ENCODE data around the gene MPZL1.

Gene MPZL1

GRCh38 chr1:167776151-167776550 is 54.4 kb downstream of the MPZL1 start:
- peaks cover 6% of the 10 kb centered on the region; the same call in 1 of the 2 replicates for H3K36me3 ChIP-seq (ENCODE audit: control insufficient read depth, insufficient read depth, low read length)
- no peak for DNase-seq (ENCODE audit: low read depth, low spot score)
- H3K4me1 ChIP-seq (ENCODE audit: control insufficient read depth, insufficient read depth, low read length): no peaks in the 10 kb centered on the region; the same call in 1 of the 2 replicates
- WGBS (ENCODE audit: insufficient coverage, insufficient read length): no CpG with 5 or more reads among the region's 1 CpG
- no peaks in the 10 kb centered on the region; the same call in 1 of the 2 replicates for H3K9me3 ChIP-seq (ENCODE audit: control insufficient read depth, insufficient read depth, low read length)
- H3K27ac ChIP-seq (ENCODE audit: low read length): no peak overlapping the region
- H3K4me3 ChIP-seq (ENCODE audit: low read length): no peak overlapping the region
- H3K27me3 ChIP-seq (ENCODE audit: control insufficient read depth, insufficient read depth, low read length): no peaks in the 10 kb centered on the region

- no CpG with 5 or more reads among the region's 1 CpG for WGBS (ENCODE audit: insufficient coverage, insufficient read length)
- Histone ChIP-seq H3K9me3 (ENCODE audit: control insufficient read depth, insufficient read depth, low read length) (no peaks in the 10 kb centered on the region; the same call in 1 of the 2 replicates), H3K4me1 (ENCODE audit: control insufficient read depth, insufficient read depth, low read length) (no peaks in the 10 kb centered on the region; the same call in 1 of the 2 replicates), H3K27me3 (ENCODE audit: control insufficient read depth, insufficient read depth, low read length) (no peaks in the 10 kb centered on the region), H3K27ac (ENCODE audit: low read length) (no peak overlapping the region), H3K36me3 (ENCODE audit: control insufficient read depth, insufficient read depth, low read length) (peaks cover 6% of the 10 kb centered on the region; the same call in 1 of the 2 replicates), H3K4me3 (ENCODE audit: low read length) (no peak overlapping the region)
- DNase-seq (ENCODE audit: low read depth, low spot score): no peak
These were observed 55.0 kb downstream of the MPZL1 start for GRCh38 chr1:167776616-167777268.

- Histone ChIP-seq H3K4me3 (ENCODE audit: low read length) (no peak overlapping the region), H3K9me3 (ENCODE audit: control insufficient read depth, insufficient read depth, low read length) (no peaks in the 10 kb centered on the region; the same call in 1 of the 2 replicates), H3K27ac (ENCODE audit: low read length) (no peak overlapping the region), H3K4me1 (ENCODE audit: control insufficient read depth, insufficient read depth, low read length) (no peaks in the 10 kb centered on the region; the same call in 1 of the 2 replicates), H3K36me3 (ENCODE audit: control insufficient read depth, insufficient read depth, low read length) (peaks cover 6% of the 10 kb centered on the region; the same call in 1 of the 2 replicates), H3K27me3 (ENCODE audit: control insufficient read depth, insufficient read depth, low read length) (no peaks in the 10 kb centered on the region)
- no peak for DNase-seq (ENCODE audit: low read depth, low spot score)
- WGBS (ENCODE audit: insufficient coverage, insufficient read length): no CpG with 5 or more reads among the region's 5 CpGs
These were observed 55.5 kb downstream of the MPZL1 start for GRCh38 chr1:167777269-167777650.

GRCh38 chr1:167781558-167781957 is 59.8 kb downstream of the MPZL1 start:
- Histone ChIP-seq H3K4me1 (ENCODE audit: control insufficient read depth, insufficient read depth, low read length) (no peaks in the 10 kb centered on the region), H3K27ac (ENCODE audit: low read length) (no peak overlapping the region), H3K9me3 (ENCODE audit: control insufficient read depth, insufficient read depth, low read length) (no peaks in the 10 kb centered on the region), H3K27me3 (ENCODE audit: control insufficient read depth, insufficient read depth, low read length) (no peaks in the 10 kb centered on the region), H3K36me3 (ENCODE audit: control insufficient read depth, insufficient read depth, low read length) (peaks cover 2% of the 10 kb centered on the region; the same call in 1 of the 2 replicates), H3K4me3 (ENCODE audit: low read length) (no peak overlapping the region)
- DNase-seq (ENCODE audit: low read depth, low spot score): no peak
- WGBS (ENCODE audit: insufficient coverage, insufficient read length): no CpG with 5 or more reads among the region's 2 CpGs

GRCh38 chr1:167782946-167783345 is 61.2 kb downstream of the MPZL1 start:
- no CpG with 5 or more reads among the region's 1 CpG for WGBS (ENCODE audit: insufficient coverage, insufficient read length)
- Histone ChIP-seq H3K4me1 (ENCODE audit: control insufficient read depth, insufficient read depth, low read length) (no peaks in the 10 kb centered on the region), H3K4me3 (ENCODE audit: low read length) (no peak overlapping the region), H3K36me3 (ENCODE audit: control insufficient read depth, insufficient read depth, low read length) (0 out of 2 replicates have a peak, but pooled peaks cover 2% of the 10 kb centered on the region), H3K27ac (ENCODE audit: low read length) (no peak overlapping the region), H3K9me3 (ENCODE audit: control insufficient read depth, insufficient read depth, low read length) (no peaks in the 10 kb centered on the region), H3K27me3 (ENCODE audit: control insufficient read depth, insufficient read depth, low read length) (no peaks in the 10 kb centered on the region)
- DNase-seq (ENCODE audit: low read depth, low spot score): no peak

- Histone ChIP-seq H3K4me3 (ENCODE audit: low read length) (no peak overlapping the region), H3K27me3 (ENCODE audit: control insufficient read depth, insufficient read depth, low read length) (no peaks in the 10 kb centered on the region), H3K27ac (ENCODE audit: low read length) (no peak overlapping the region), H3K9me3 (ENCODE audit: control insufficient read depth, insufficient read depth, low read length) (no peaks in the 10 kb centered on the region), H3K4me1 (ENCODE audit: control insufficient read depth, insufficient read depth, low read length) (no peaks in the 10 kb centered on the region), H3K36me3 (ENCODE audit: control insufficient read depth, insufficient read depth, low read length) (0 out of 2 replicates have a peak, but pooled peaks cover 2% of the 10 kb centered on the region)
- no peak for DNase-seq (ENCODE audit: low read depth, low spot score)
- 100% methylated on average over 2 of the region's 3 CpGs for WGBS (ENCODE audit: insufficient coverage, insufficient read length)
These were observed 63.2 kb downstream of the MPZL1 start for GRCh38 chr1:167784876-167785550.

GRCh38 chr1:167786502-167786901 is 64.7 kb downstream of the MPZL1 start:
- H3K36me3 ChIP-seq (ENCODE audit: control insufficient read depth, insufficient read depth, low read length): 0 out of 2 replicates have a peak, but pooled peaks cover 2% of the 10 kb centered on the region
- no CpG with 5 or more reads among the region's 5 CpGs for WGBS (ENCODE audit: insufficient coverage, insufficient read length)

GRCh38 chr1:167789501-167789900 is 67.7 kb downstream of the MPZL1 start:
- no CpG with 5 or more reads among the region's 3 CpGs for WGBS (ENCODE audit: insufficient coverage, insufficient read length)
- 0 out of 2 replicates have a peak, but pooled peaks cover 2% of the 10 kb centered on the region for H3K36me3 ChIP-seq (ENCODE audit: control insufficient read depth, insufficient read depth, low read length)
- no peak for DNase-seq (ENCODE audit: low read depth, low spot score)

More at GRCh38 chr1:167786502-167786901, 64.7 kb downstream of the MPZL1 start:
- Histone ChIP-seq H3K27me3 (ENCODE audit: control insufficient read depth, insufficient read depth, low read length) (no peaks in the 10 kb centered on the region), H3K4me1 (ENCODE audit: control insufficient read depth, insufficient read depth, low read length) (no peaks in the 10 kb centered on the region), H3K4me3 (ENCODE audit: low read length) (no peak overlapping the region), H3K27ac (ENCODE audit: low read length) (no peak overlapping the region), H3K9me3 (ENCODE audit: control insufficient read depth, insufficient read depth, low read length) (no peaks in the 10 kb centered on the region)
- no peak for DNase-seq (ENCODE audit: low read depth, low spot score)

GRCh38 chr1:167790117-167790516 is 68.3 kb downstream of the MPZL1 start:
- 0 out of 2 replicates have a peak, but pooled peaks cover 2% of the 10 kb centered on the region for H3K36me3 ChIP-seq (ENCODE audit: control insufficient read depth, insufficient read depth, low read length)
- H3K27me3 ChIP-seq (ENCODE audit: control insufficient read depth, insufficient read depth, low read length): no peaks in the 10 kb centered on the region
- no peak overlapping the region for H3K27ac ChIP-seq (ENCODE audit: low read length)
- H3K9me3 ChIP-seq (ENCODE audit: control insufficient read depth, insufficient read depth, low read length): no peaks in the 10 kb centered on the region
- H3K4me1 ChIP-seq (ENCODE audit: control insufficient read depth, insufficient read depth, low read length): no peaks in the 10 kb centered on the region
- WGBS (ENCODE audit: insufficient coverage, insufficient read length): no CpG with 5 or more reads among the region's 5 CpGs
- no peak for DNase-seq (ENCODE audit: low read depth, low spot score)
- no peak overlapping the region for H3K4me3 ChIP-seq (ENCODE audit: low read length)

More at GRCh38 chr1:167789501-167789900, 67.7 kb downstream of the MPZL1 start:
- no peak overlapping the region for H3K4me3 ChIP-seq (ENCODE audit: low read length)
- no peaks in the 10 kb centered on the region for H3K4me1 ChIP-seq (ENCODE audit: control insufficient read depth, insufficient read depth, low read length)
- H3K27me3 ChIP-seq (ENCODE audit: control insufficient read depth, insufficient read depth, low read length): no peaks in the 10 kb centered on the region
- no peaks in the 10 kb centered on the region for H3K9me3 ChIP-seq (ENCODE audit: control insufficient read depth, insufficient read depth, low read length)
- no peak overlapping the region for H3K27ac ChIP-seq (ENCODE audit: low read length)

GRCh38 chr1:167791281-167792187 is 69.8 kb downstream of the MPZL1 start:
- H3K27ac ChIP-seq (ENCODE audit: low read length): no peak overlapping the region
- 0 out of 2 replicates have a peak, but pooled peaks cover 2% of the 10 kb centered on the region for H3K36me3 ChIP-seq (ENCODE audit: control insufficient read depth, insufficient read depth, low read length)
- no peaks in the 10 kb centered on the region for H3K9me3 ChIP-seq (ENCODE audit: control insufficient read depth, insufficient read depth, low read length)
- peaks cover 4% of the 10 kb centered on the region for H3K4me1 ChIP-seq (ENCODE audit: control insufficient read depth, insufficient read depth, low read length)
- H3K27me3 ChIP-seq (ENCODE audit: control insufficient read depth, insufficient read depth, low read length): no peaks in the 10 kb centered on the region
- DNase-seq (ENCODE audit: low read depth, low spot score): no peak
- no peak overlapping the region for H3K4me3 ChIP-seq (ENCODE audit: low read length)
- no CpG with 5 or more reads among the region's 5 CpGs for WGBS (ENCODE audit: insufficient coverage, insufficient read length)
